Middle frontal gyrus (tissue), 1 donor: Measurements from ENCODE around the gene ZHX3.

Source experiments
- DNase-seq: peaks from one replicate; pipeline ENCODE4 v3.0.0-alpha.2; 2015; ENCODE audit warnings: low spot score; ENCODE audit errors: extremely low spot score

The ZHX3 gene

GRCh38 chr20:41299899-41300298, 17.6 kb downstream of the ZHX3 start:
- DNase-seq: no peak

- no peak for DNase-seq
Observed at GRCh38 chr20:41293269-41294037, 24.1 kb downstream of the ZHX3 start.

GRCh38 chr20:41290804-41291389, 26.6 kb downstream of the ZHX3 start:
- no peak for DNase-seq

GRCh38 chr20:41287327-41287726, 30.2 kb downstream of the ZHX3 start:
- DNase-seq: no peak

GRCh38 chr20:41286240-41286851, 31.2 kb downstream of the ZHX3 start:
- DNase-seq: no peak

- no peak for DNase-seq
Observed at GRCh38 chr20:41279546-41280225, 37.8 kb downstream of the ZHX3 start.

- DNase-seq: no peak
Observed at GRCh38 chr20:41278936-41279335, 38.6 kb downstream of the ZHX3 start.

- no peak for DNase-seq
Observed at GRCh38 chr20:41277049-41277448, 40.5 kb downstream of the ZHX3 start.

GRCh38 chr20:41276317-41276751, 41.2 kb downstream of the ZHX3 start:
- peak; percentile 45 for DNase-seq

GRCh38 chr20:41275301-41275731, 42.2 kb downstream of the ZHX3 start:
- DNase-seq: no peak

- no peak for DNase-seq
Observed at GRCh38 chr20:41274152-41274551, 43.4 kb downstream of the ZHX3 start.

- no peak for DNase-seq
Observed at GRCh38 chr20:41273445-41273844, 44.1 kb downstream of the ZHX3 start.

GRCh38 chr20:41272339-41272738, 45.2 kb downstream of the ZHX3 start:
- no peak for DNase-seq

- DNase-seq: peak; percentile 37
Observed at GRCh38 chr20:41268917-41269652, 48.4 kb downstream of the ZHX3 start.

GRCh38 chr20:41268402-41268801, 49.1 kb downstream of the ZHX3 start:
- DNase-seq: no peak

GRCh38 chr20:41265938-41266337, 51.6 kb downstream of the ZHX3 start:
- no peak for DNase-seq

- no peak for DNase-seq
Observed at GRCh38 chr20:41264819-41265218, 52.7 kb downstream of the ZHX3 start.

- no peak for DNase-seq
Observed at GRCh38 chr20:41261790-41262717, 55.5 kb downstream of the ZHX3 start.

- no peak for DNase-seq
Observed at GRCh38 chr20:41261260-41261659, 56.3 kb downstream of the ZHX3 start.

GRCh38 chr20:41260734-41261220, 56.8 kb downstream of the ZHX3 start:
- DNase-seq: no peak
